ENCODE data around the gene COL8A2.

Gene COL8A2

DNA sequence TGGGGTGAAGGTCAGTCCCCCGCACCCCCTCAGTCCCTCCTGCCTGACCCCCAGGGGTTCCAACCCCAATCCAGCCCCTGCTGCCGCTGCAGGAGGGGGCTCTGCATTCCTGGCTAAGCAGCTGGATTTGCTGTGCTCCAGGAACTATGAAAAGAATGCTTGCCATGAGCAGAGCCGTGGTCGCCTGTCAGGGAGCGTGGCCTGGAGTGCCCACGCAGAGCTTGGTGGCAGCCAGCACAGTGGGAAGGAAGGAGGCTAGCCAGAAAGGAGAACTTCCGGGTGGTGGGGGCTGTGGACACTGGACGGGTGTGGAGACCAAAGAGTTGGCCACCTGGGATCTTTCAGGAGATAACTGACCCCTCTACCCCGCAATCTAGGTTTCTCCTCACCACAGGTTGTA is 5.6 kb downstream of the COL8A2 start:
- Histone ChIP-seq H3K27ac (replicated peaks) (no peak overlapping the region), H3K4me3 (replicated peaks; ENCODE audit: insufficient read depth, low read length) (no peak overlapping the region), H3K27me3 (ENCODE audit: insufficient read depth, poor library complexity, severe bottlenecking) (peaks cover 7% of the 10 kb centered on the region)
- no peak for DNase-seq (ENCODE audit: low read depth in 1 of 2, low spot score in 1 of 2)
- TF ChIP-seq, protein P1, sequence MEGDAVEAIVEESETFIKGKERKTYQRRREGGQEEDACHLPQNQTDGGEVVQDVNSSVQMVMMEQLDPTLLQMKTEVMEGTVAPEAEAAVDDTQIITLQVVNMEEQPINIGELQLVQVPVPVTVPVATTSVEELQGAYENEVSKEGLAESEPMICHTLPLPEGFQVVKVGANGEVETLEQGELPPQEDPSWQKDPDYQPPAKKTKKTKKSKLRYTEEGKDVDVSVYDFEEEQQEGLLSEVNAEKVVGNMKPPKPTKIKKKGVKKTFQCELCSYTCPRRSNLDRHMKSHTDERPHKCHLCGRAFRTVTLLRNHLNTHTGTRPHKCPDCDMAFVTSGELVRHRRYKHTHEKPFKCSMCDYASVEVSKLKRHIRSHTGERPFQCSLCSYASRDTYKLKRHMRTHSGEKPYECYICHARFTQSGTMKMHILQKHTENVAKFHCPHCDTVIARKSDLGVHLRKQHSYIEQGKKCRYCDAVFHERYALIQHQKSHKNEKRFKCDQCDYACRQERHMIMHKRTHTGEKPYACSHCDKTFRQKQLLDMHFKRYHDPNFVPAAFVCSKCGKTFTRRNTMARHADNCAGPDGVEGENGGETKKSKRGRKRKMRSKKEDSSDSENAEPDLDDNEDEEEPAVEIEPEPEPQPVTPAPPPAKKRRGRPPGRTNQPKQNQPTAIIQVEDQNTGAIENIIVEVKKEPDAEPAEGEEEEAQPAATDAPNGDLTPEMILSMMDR (IDR thresholded peaks at IDR 0.05; ENCODE audit: insufficient read depth, low read length), result no peak
- TF ChIP-seq GABPA (IDR thresholded peaks at IDR 0.05; ENCODE audit: low read depth) (no peak), SPI1 (IDR thresholded peaks at IDR 0.05; ENCODE audit: borderline replicate concordance, low read depth) (no peak), POLR2AphosphoS5 (IDR thresholded peaks at IDR 0.05; ENCODE audit: low read depth) (no peak)

DNA sequence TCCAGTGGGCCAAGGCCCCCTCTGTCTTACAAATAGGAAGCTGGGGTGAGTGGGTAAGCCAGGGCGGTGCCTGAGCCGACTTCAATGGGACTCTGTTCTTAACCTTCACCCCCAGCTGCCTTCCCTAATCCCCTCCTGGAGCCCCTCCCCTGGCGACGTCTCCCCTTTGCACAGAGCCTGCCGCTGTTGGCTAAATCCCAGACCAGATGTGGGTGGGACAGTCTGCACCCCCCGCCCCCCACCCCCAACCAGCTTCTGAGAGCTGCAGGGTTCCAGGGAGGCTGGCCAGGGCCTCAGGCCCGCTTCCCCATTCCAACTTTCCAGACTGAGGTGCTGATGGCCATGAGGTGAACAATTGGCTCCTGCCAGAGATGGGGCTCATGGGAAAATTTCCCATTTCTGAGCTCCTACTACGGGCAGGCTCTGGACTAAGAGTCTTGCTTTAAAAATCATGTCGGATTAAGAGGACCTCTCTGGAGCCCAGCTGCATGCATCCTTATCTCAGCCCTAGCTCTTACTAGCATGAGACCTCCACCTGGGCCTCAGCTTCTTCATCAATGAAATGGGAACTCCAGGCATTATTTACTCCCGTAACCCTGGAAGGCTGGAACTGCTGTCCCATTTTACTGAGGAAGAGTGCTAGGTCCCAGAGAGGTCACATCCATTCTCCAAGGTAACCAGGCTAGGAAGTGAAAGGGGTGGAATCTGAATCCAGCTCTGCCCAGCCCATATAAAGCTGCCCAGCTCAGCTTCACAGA is 6.4 kb downstream of the COL8A2 start:
- TF ChIP-seq GABPA (IDR thresholded peaks at IDR 0.05; ENCODE audit: low read depth) (no peak), POLR2AphosphoS5 (IDR thresholded peaks at IDR 0.05; ENCODE audit: low read depth) (no peak), SPI1 (IDR thresholded peaks at IDR 0.05; ENCODE audit: borderline replicate concordance, low read depth) (no peak)
- TF ChIP-seq, protein P1 (IDR thresholded peaks at IDR 0.05; ENCODE audit: insufficient read depth, low read length), result no peak

DNA sequence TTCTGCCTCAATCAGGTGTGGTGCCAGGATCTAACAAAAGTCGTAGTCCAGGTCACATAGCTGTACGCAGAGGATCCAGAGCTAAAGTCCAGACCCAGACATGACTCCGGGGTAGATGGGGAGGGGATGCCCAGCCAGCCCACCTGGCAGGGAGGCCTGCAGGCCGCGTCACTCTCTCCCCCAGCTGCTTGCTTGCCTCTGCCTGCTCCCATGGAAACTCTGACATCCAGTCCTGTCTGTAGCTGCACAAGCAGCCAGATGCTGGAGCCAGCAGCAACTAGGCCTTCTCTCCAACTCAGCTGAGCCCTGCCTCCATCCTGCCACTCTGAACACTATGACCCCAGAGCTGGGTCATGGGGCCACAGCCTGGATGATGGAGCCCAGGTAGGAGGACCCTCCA is 8.1 kb downstream of the COL8A2 start:
- TF ChIP-seq, protein P2, sequence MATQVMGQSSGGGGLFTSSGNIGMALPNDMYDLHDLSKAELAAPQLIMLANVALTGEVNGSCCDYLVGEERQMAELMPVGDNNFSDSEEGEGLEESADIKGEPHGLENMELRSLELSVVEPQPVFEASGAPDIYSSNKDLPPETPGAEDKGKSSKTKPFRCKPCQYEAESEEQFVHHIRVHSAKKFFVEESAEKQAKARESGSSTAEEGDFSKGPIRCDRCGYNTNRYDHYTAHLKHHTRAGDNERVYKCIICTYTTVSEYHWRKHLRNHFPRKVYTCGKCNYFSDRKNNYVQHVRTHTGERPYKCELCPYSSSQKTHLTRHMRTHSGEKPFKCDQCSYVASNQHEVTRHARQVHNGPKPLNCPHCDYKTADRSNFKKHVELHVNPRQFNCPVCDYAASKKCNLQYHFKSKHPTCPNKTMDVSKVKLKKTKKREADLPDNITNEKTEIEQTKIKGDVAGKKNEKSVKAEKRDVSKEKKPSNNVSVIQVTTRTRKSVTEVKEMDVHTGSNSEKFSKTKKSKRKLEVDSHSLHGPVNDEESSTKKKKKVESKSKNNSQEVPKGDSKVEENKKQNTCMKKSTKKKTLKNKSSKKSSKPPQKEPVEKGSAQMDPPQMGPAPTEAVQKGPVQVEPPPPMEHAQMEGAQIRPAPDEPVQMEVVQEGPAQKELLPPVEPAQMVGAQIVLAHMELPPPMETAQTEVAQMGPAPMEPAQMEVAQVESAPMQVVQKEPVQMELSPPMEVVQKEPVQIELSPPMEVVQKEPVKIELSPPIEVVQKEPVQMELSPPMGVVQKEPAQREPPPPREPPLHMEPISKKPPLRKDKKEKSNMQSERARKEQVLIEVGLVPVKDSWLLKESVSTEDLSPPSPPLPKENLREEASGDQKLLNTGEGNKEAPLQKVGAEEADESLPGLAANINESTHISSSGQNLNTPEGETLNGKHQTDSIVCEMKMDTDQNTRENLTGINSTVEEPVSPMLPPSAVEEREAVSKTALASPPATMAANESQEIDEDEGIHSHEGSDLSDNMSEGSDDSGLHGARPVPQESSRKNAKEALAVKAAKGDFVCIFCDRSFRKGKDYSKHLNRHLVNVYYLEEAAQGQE (IDR thresholded peaks at IDR 0.05; ENCODE audit: insufficient replicate concordance, low read depth), result no peak
- TF ChIP-seq, protein P1 (IDR thresholded peaks at IDR 0.05; ENCODE audit: insufficient read depth, low read length), result no peak
- no peak for TF ChIP-seq SPI1 (IDR thresholded peaks at IDR 0.05; ENCODE audit: borderline replicate concordance, low read depth)
- Histone ChIP-seq H3K4me3 (replicated peaks; ENCODE audit: insufficient read depth, low read length) (no peak overlapping the region), H3K27ac (replicated peaks) (no peak overlapping the region), H3K27me3 (ENCODE audit: insufficient read depth, poor library complexity, severe bottlenecking) (no peaks in the 10 kb centered on the region)
- no peak for DNase-seq (ENCODE audit: low read depth in 1 of 2, low spot score in 1 of 2)

More for the DNA sequence above, 6.4 kb downstream of the COL8A2 start:
- Histone ChIP-seq H3K27ac (replicated peaks) (no peak overlapping the region), H3K4me3 (replicated peaks; ENCODE audit: insufficient read depth, low read length) (no peak overlapping the region), H3K27me3 (ENCODE audit: insufficient read depth, poor library complexity, severe bottlenecking) (no peaks in the 10 kb centered on the region)
- no peak for DNase-seq (ENCODE audit: low read depth in 1 of 2, low spot score in 1 of 2)

DNA sequence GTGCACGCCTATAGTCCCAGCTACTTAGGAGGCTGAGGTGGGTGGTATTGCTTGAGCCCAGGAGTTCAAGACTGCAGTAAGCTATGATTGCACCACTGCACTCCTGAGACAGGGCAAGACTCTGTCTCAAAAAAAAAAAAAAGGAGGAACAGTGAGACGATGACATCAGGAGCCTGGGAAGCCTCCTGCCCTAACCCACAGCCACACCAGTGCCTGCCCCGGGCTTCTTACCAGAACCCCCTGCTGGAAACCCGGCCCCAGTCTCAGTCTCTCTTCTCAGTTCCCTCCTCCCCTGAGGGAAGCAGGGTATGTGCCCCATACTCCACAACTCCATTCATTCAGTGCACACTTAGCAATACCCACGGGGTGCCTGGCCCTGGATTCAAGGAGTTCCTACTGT is 9.1 kb downstream of the COL8A2 start:
- DNase-seq (ENCODE audit: low read depth in 1 of 2, low spot score in 1 of 2), result peak in 1 of 2 experiments; percentile 60
- no peak overlapping the region for H3K27ac ChIP-seq (replicated peaks)
- no peak for TF ChIP-seq GABPA (IDR thresholded peaks at IDR 0.05; ENCODE audit: low read depth)
- TF ChIP-seq SPI1 (IDR thresholded peaks at IDR 0.05; ENCODE audit: borderline replicate concordance, low read depth), result peak; percentile 40; the same call in 1 of the 2 replicates
- TF ChIP-seq, protein P1 (IDR thresholded peaks at IDR 0.05; ENCODE audit: insufficient read depth, low read length), result no peak
- no peak for TF ChIP-seq POLR2AphosphoS5 (IDR thresholded peaks at IDR 0.05; ENCODE audit: low read depth)
- H3K4me3 ChIP-seq (replicated peaks; ENCODE audit: insufficient read depth, low read length), result no peak overlapping the region
- H3K27me3 ChIP-seq (ENCODE audit: insufficient read depth, poor library complexity, severe bottlenecking), result no peaks in the 10 kb centered on the region
